K562 (cell line): ENCODE results near the gene DNAJC13.

Source experiments
- USF2 ChIP-seq: sonication (generic); formaldehyde crosslinking; IDR thresholded peaks from 2 replicates; pipeline ENCODE4 v1.5.0; 2020; ENCODE audit warnings: missing genetic modification reagents
- YY1 ChIP-seq, 3 experiments: IDR thresholded peaks; 2 replicates each; pipeline ENCODE4 v1.6.1; 2011; ENCODE audit warnings: low read length in 2 of 3, mild to moderate bottlenecking in 2 of 3, moderate library complexity in 2 of 3, borderline replicate concordance in 1 of 3, control low read depth in 1 of 3, low read depth in 1 of 3; ENCODE audit not compliant: insufficient read depth in 3 of 3, insufficient replicate concordance in 2 of 3, control insufficient read depth in 1 of 3, insufficient read length in 1 of 3; ENCODE audit errors: extremely low read depth in 1 of 3
- TF ChIP-seq, protein P1 (sequence below): fragments of 150-350 bp; IDR thresholded peaks from 2 replicates; pipeline ENCODE4 v1.6.1; 2014; ENCODE audit warnings: low read depth, mild to moderate bottlenecking, low read length, borderline replicate concordance

- TF ChIP-seq, protein P1, sequence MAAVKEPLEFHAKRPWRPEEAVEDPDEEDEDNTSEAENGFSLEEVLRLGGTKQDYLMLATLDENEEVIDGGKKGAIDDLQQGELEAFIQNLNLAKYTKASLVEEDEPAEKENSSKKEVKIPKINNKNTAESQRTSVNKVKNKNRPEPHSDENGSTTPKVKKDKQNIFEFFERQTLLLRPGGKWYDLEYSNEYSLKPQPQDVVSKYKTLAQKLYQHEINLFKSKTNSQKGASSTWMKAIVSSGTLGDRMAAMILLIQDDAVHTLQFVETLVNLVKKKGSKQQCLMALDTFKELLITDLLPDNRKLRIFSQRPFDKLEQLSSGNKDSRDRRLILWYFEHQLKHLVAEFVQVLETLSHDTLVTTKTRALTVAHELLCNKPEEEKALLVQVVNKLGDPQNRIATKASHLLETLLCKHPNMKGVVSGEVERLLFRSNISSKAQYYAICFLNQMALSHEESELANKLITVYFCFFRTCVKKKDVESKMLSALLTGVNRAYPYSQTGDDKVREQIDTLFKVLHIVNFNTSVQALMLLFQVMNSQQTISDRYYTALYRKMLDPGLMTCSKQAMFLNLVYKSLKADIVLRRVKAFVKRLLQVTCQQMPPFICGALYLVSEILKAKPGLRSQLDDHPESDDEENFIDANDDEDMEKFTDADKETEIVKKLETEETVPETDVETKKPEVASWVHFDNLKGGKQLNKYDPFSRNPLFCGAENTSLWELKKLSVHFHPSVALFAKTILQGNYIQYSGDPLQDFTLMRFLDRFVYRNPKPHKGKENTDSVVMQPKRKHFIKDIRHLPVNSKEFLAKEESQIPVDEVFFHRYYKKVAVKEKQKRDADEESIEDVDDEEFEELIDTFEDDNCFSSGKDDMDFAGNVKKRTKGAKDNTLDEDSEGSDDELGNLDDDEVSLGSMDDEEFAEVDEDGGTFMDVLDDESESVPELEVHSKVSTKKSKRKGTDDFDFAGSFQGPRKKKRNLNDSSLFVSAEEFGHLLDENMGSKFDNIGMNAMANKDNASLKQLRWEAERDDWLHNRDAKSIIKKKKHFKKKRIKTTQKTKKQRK: no peak
- no peak for TF ChIP-seq YY1 (IDR thresholded peaks at IDR 0.05; ENCODE audit: borderline replicate concordance in 1 of 3, control insufficient read depth in 1 of 3, extremely low read depth in 1 of 3, insufficient read depth in 3 of 3, insufficient read length in 1 of 3, insufficient replicate concordance in 2 of 3, low read depth in 1 of 3, low read length in 2 of 3)
- no peak for TF ChIP-seq USF2 (CRISPR knock-in tag)
Measured at GRCh38 chr3:132488151-132488550, 70.8 kb downstream of the DNAJC13 start.
